ENCODE data around the gene PTPN1. TPM values are rescaled to one million over a fixed set of nuclear protein-coding genes. Genes with fewer than 3 reads are reported as not detected.

The PTPN1 gene
- total and polyA plus RNA-seq, 4 donors = 5.8 to 10.6 (median 9.7) TPM

- Histone ChIP-seq H3K4me1 (ENCODE audit: control insufficient read depth in 4 of 4, insufficient read depth in 4 of 4, low read length in 3 of 4) (peaks cover 0 to 10% (median 3%) of the 10 kb centered on the region in 4 donors), H3K9me3 (ENCODE audit: control insufficient read depth in 4 of 4, low read length in 3 of 4) (no peaks in the 10 kb centered on the region), H3K4me3 (ENCODE audit: low read depth in 1 of 3, low read length in 3 of 3) (no peak overlapping the region), H3K9ac (ENCODE audit: low read depth in 1 of 2, low read length in 2 of 2) (no peak overlapping the region), H3K27ac (ENCODE audit: low read depth in 1 of 2, low read length in 2 of 2) (no peak overlapping the region), H3K27me3 (ENCODE audit: control insufficient read depth in 4 of 4, insufficient read depth in 4 of 4, low read length in 3 of 4) (no peaks in the 10 kb centered on the region), H3K36me3 (ENCODE audit: control insufficient read depth in 4 of 4, insufficient read depth in 3 of 4, low read depth in 1 of 4, low read length in 3 of 4) (peaks cover 2 to 10% (median 3%) of the 10 kb centered on the region in 4 donors)
- DNase-seq (ENCODE audit: low spot score) = no peak
- 95% methylated on average over 6 of the region's 6 CpGs for WGBS
- TF ChIP-seq REST (IDR thresholded peaks at IDR 0.05) (no peak), CTCF (IDR thresholded peaks at IDR 0.05; ENCODE audit: low read depth, low read length, missing input control) (no peak), ZBTB33 (IDR thresholded peaks at IDR 0.05) (no peak), FOXA1 (IDR thresholded peaks at IDR 0.05) (no peak)
Measured at GRCh38 chr20:50559149-50559548, 49.0 kb downstream of the PTPN1 start.

- no peaks in the 10 kb centered on the region for H3K27me3 ChIP-seq (ENCODE audit: control insufficient read depth in 4 of 4, insufficient read depth in 4 of 4, low read length in 3 of 4)
- H3K9me3 ChIP-seq (ENCODE audit: control insufficient read depth in 4 of 4, low read length in 3 of 4) = no peaks in the 10 kb centered on the region
- H3K4me3 ChIP-seq (ENCODE audit: low read depth in 1 of 3, low read length in 3 of 3) = no peak overlapping the region
- H3K36me3 ChIP-seq (ENCODE audit: control insufficient read depth in 4 of 4, insufficient read depth in 3 of 4, low read depth in 1 of 4, low read length in 3 of 4) = peaks cover 2 to 12% (median 3%) of the 10 kb centered on the region in 4 donors
- H3K4me1 ChIP-seq (ENCODE audit: control insufficient read depth in 4 of 4, insufficient read depth in 4 of 4, low read length in 3 of 4) = peaks cover 0 to 10% (median 3%) of the 10 kb centered on the region in 4 donors
- no peak overlapping the region for H3K27ac ChIP-seq (ENCODE audit: low read depth in 1 of 2, low read length in 2 of 2)
- no peak for DNase-seq (ENCODE audit: low spot score)
- no peak for TF ChIP-seq SP1 (IDR thresholded peaks at IDR 0.05)
- no peak for TF ChIP-seq RAD21 (IDR thresholded peaks at IDR 0.05)
- TF ChIP-seq HNF4A (conservative IDR thresholded peaks at IDR 0.05) = no peak
- no peak for TF ChIP-seq ATF3 (IDR thresholded peaks at IDR 0.05)
- TF ChIP-seq EGR1 (IDR thresholded peaks at IDR 0.05; ENCODE audit: low read depth in 2 of 2) = no peak
- TF ChIP-seq RXRA (IDR thresholded peaks at IDR 0.05) = no peak
- TF ChIP-seq FOXA2 (IDR thresholded peaks at IDR 0.05) = no peak
- TF ChIP-seq CTCF (IDR thresholded peaks at IDR 0.05; ENCODE audit: low read depth, low read length, missing input control) = no peak
- no peak for TF ChIP-seq JUND (IDR thresholded peaks at IDR 0.05)
- TF ChIP-seq REST (IDR thresholded peaks at IDR 0.05) = no peak
- TF ChIP-seq TAF1 (conservative IDR thresholded peaks at IDR 0.05) = no peak
- TF ChIP-seq HNF4G (IDR thresholded peaks at IDR 0.05) = no peak
- H3K9ac ChIP-seq (ENCODE audit: low read depth in 1 of 2, low read length in 2 of 2) = no peak overlapping the region
- WGBS = 87% methylated on average over 8 of the region's 8 CpGs
Measured at GRCh38 chr20:50559856-50560638, 49.9 kb downstream of the PTPN1 start.
